ENCODE data around the gene CENPP. TPM values are rescaled to one million over a fixed set of nuclear protein-coding genes. Genes with fewer than 3 reads are reported as not detected.

Gene CENPP
- 4.4 and 6.9 TPM in 2 replicates for total RNA-seq

- DNase-seq (ENCODE audit: low read depth), result peak; percentile 79
- no peak for TF ChIP-seq CTCF (conservative IDR thresholded peaks at IDR 0.05; ENCODE audit: low read depth, low read length)
Observed at GRCh38 chr9:92325269-92325990, at the start of gene CENPP, which contains the start of gene NOL8. Gene CENPP (plus strand): TSS chr9:92325953. Gene NOL8 (minus strand): TSS chr9:92325350. CDS start chr9:92324161, 1,189 bp downstream.

GRCh38 chr9:92276331-92277032, 49.3 kb upstream of the CENPP start:
- TF ChIP-seq CTCF (conservative IDR thresholded peaks at IDR 0.05; ENCODE audit: low read depth, low read length), result no peak
- DNase-seq (ENCODE audit: low read depth), result no peak
- H3K4me3 ChIP-seq (ENCODE audit: low read depth, low read length), result no peak overlapping the region

More at GRCh38 chr9:92325269-92325990, at the start of gene CENPP, which contains the start of gene NOL8:
- H3K4me3 ChIP-seq (ENCODE audit: low read depth, low read length), result peak within 1 kb of the TSS; percentile 88

- no peak for DNase-seq (ENCODE audit: low read depth)
- no peak overlapping the region for H3K4me3 ChIP-seq (ENCODE audit: low read depth, low read length)
- no peak for TF ChIP-seq CTCF (conservative IDR thresholded peaks at IDR 0.05; ENCODE audit: low read depth, low read length)
Observed at GRCh38 chr9:92278110-92278509, 47.6 kb upstream of the CENPP start.

- H3K4me3 ChIP-seq (ENCODE audit: low read depth, low read length), result no peak overlapping the region
- DNase-seq (ENCODE audit: low read depth), result no peak
- no peak for TF ChIP-seq CTCF (conservative IDR thresholded peaks at IDR 0.05; ENCODE audit: low read depth, low read length)
Observed at GRCh38 chr9:92279302-92279701, 46.5 kb upstream of the CENPP start.

GRCh38 chr9:92289708-92290390, 35.9 kb upstream of the CENPP start:
- no peak for DNase-seq (ENCODE audit: low read depth)
- H3K4me3 ChIP-seq (ENCODE audit: low read depth, low read length), result no peak overlapping the region
- TF ChIP-seq CTCF (conservative IDR thresholded peaks at IDR 0.05; ENCODE audit: low read depth, low read length), result no peak

DNA sequence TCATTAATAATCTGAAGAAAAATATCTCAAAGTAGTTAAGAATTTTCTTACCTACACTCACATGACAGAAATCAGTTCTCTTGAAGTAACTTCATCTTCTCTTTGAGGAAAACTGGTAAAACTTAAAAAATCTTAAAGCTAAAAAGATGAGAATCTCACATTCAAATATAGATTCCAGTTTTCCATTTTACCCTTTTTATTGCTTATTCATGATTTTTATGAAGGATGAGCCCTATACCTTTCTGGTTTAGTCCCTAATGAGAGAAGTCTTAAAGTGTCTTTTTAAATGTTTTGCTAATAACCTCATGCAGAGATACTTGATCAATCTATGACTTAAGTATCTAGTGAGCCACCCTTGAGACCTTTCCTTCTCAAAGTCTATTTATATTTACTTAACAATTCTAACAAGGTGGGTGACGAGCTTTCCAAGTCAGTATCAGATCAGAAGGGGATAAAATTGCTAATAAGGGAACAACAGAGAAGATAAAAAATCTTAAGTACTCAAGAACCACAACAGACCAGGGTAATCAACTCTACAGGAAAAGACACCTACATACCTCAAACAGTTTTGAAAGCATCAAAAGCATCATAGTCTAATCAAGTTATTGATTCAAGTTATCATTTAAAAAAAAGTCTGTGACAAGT, 34.8 kb upstream of the CENPP start:
- H3K4me3 ChIP-seq (ENCODE audit: low read depth, low read length), result no peak overlapping the region
- no peak for DNase-seq (ENCODE audit: low read depth)

More for the DNA sequence above, 34.8 kb upstream of the CENPP start:
- no peak for TF ChIP-seq CTCF (conservative IDR thresholded peaks at IDR 0.05; ENCODE audit: low read depth, low read length)

All from epithelial cell of proximal tubule (primary cell).